Measurements from ENCODE around the gene FHOD3. TPM values are rescaled to one million over a fixed set of nuclear protein-coding genes. Genes with fewer than 3 reads are reported as not detected.

Gene FHOD3
- total RNA-seq, 1 experiment from 2014 or later = 10.6 TPM

DNA sequence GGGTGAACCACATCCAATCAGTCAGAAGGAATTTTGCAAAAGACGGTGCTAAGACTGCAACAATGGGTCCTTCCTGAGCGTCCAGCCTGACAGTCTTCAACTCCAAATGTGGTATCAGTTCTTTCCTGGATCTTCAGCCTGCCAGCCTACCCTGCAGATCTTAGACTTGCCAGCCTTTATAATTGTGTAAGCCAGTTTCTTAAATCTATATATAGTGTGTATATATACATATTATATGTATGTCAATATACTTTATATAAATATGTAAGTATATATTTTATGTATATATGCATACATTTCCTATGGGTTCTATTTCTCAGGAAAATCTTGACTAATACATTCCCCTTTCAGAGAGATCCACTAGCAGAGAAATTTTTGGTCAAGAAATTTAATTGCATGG lies 245.5 kb downstream of the FHOD3 start:
- H3K4me1 ChIP-seq (replicated peaks; ENCODE audit: insufficient read depth) = no peaks in the 10 kb centered on the region
- no peaks in the 10 kb centered on the region for H3F3A ChIP-seq (ENCODE audit: insufficient read depth, low read depth)
- no TSS peak for BruUV-seq (replicated peaks)
- no peak for DNase-seq
- POLR2A ChIA-PET (ENCODE audit: unreplicated experiment) = no interaction called here
- H3K79me2 ChIP-seq (ENCODE audit: low read depth) = no peaks in the 10 kb centered on the region
- no peaks in the 10 kb centered on the region for H3K9me2 ChIP-seq (ENCODE audit: insufficient read depth)
- H2AFZ ChIP-seq = no peak overlapping the region
- CTCF ChIA-PET = no interaction called here
- no peaks in the 10 kb centered on the region for H4K20me1 ChIP-seq (ENCODE audit: insufficient read depth)
- no peaks in the 10 kb centered on the region for H3K36me3 ChIP-seq (ENCODE audit: low read depth)
- no peak overlapping the region for H3K27ac ChIP-seq
- no peaks in the 10 kb centered on the region for H3K27me3 ChIP-seq (ENCODE audit: insufficient read depth, low read depth)
- no peak for TF ChIP-seq EZH2 (IDR thresholded peaks at IDR 0.05; ENCODE audit: low read depth)
- TF ChIP-seq, protein P1, sequence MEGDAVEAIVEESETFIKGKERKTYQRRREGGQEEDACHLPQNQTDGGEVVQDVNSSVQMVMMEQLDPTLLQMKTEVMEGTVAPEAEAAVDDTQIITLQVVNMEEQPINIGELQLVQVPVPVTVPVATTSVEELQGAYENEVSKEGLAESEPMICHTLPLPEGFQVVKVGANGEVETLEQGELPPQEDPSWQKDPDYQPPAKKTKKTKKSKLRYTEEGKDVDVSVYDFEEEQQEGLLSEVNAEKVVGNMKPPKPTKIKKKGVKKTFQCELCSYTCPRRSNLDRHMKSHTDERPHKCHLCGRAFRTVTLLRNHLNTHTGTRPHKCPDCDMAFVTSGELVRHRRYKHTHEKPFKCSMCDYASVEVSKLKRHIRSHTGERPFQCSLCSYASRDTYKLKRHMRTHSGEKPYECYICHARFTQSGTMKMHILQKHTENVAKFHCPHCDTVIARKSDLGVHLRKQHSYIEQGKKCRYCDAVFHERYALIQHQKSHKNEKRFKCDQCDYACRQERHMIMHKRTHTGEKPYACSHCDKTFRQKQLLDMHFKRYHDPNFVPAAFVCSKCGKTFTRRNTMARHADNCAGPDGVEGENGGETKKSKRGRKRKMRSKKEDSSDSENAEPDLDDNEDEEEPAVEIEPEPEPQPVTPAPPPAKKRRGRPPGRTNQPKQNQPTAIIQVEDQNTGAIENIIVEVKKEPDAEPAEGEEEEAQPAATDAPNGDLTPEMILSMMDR (conservative IDR thresholded peaks at IDR 0.05) = no peak
- no peak overlapping the region for H3K4me3 ChIP-seq
- no peaks in the 10 kb centered on the region for H3K9me3 ChIP-seq (ENCODE audit: insufficient read depth, low read depth)
- no peak overlapping the region for H3K4me2 ChIP-seq
- intact Hi-C loops (cut with micrococcal nuclease; ENCODE audit: unreplicated experiment) = no loop called here

DNA sequence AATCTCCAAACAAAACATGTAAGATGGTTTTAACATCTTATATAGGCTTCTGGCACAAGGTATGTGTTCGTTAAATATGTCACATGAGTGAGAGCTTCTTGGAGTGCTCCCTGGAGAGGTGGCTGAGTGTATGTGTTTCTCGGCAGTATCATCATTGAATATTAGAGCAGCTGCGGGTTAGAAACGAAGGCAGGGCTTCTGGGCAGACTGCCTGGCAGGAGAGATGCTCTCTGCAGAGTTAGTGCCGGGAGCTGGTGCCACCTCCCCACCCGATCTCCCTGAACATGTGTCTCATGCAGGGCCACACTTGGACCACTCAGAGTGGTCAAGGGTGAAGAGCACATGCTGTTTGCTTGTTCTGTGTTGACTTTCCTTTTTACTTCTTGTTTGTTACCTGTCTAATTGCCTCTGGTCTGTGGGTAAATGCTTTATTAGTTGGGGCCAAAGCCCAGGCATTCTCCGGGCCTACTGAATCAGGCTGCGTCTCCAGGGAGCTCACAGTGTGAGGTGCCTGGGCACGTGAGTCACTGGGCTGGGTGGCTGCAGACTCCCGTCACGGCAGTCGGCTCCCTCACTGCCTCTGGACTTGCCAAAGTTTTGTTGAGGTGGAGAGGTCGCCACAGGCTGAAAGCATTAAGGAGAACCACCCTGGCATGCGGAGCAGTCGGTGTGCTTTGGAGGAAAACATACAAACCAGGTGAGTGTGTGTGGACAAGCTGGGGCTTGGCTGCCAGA lies 246.6 kb downstream of the FHOD3 start:
- DNase-seq = no peak
- Histone ChIP-seq H4K20me1 (ENCODE audit: insufficient read depth) (no peaks in the 10 kb centered on the region), H3K27ac (no peak overlapping the region), H3K4me1 (replicated peaks; ENCODE audit: insufficient read depth) (no peaks in the 10 kb centered on the region), H3K4me3 (no peak overlapping the region), H3K36me3 (ENCODE audit: low read depth) (no peaks in the 10 kb centered on the region), H3K79me2 (ENCODE audit: low read depth) (no peaks in the 10 kb centered on the region), H3K9me3 (ENCODE audit: insufficient read depth, low read depth) (no peaks in the 10 kb centered on the region), H2AFZ (no peak overlapping the region), H3K4me2 (no peak overlapping the region), H3K27me3 (ENCODE audit: insufficient read depth, low read depth) (no peaks in the 10 kb centered on the region), H3F3A (ENCODE audit: insufficient read depth, low read depth) (no peaks in the 10 kb centered on the region), H3K9me2 (ENCODE audit: insufficient read depth) (no peaks in the 10 kb centered on the region)
- TF ChIP-seq, protein P1 (conservative IDR thresholded peaks at IDR 0.05) = no peak
- no peak for TF ChIP-seq EZH2 (IDR thresholded peaks at IDR 0.05; ENCODE audit: low read depth)
- BruUV-seq (replicated peaks) = no TSS peak
- ChIA-PET CTCF (no interaction called here), POLR2A (ENCODE audit: unreplicated experiment) (no interaction called here)
- intact Hi-C loops (cut with micrococcal nuclease; ENCODE audit: unreplicated experiment) = no loop called here

DNA sequence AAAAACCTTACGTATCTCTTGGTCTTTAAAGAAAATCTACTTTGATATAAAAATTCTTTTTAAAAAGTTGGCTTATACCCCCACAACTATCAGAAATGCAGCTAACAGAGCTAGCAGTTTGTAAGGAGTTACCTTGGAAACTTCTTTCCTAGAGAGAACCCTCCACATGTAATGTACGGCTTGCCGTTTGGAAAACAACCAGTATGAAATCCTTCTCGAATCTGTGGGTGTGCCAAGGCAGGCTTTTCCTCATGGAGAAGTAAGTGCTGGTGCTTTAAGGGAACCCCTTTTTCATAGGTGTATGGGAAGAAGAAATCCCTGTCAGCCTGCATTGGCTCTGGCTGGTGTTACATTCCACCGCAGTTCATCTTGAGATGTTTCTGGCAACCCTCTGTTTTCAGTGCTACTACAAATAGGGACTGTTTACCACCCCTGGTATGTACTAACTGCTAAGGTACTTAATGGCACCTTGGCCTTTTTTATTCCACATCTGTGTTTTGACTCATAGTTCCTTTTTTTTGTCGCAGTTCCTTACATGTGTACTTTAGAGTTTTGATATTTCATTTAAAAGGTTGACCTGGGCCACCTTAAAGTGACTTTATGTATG lies 248.4 kb downstream of the FHOD3 start:
- H2AFZ ChIP-seq = no peak overlapping the region
- H3K4me1 ChIP-seq (replicated peaks; ENCODE audit: insufficient read depth) = no peaks in the 10 kb centered on the region
- BruUV-seq (replicated peaks) = no TSS peak
- no peaks in the 10 kb centered on the region for H3K79me2 ChIP-seq (ENCODE audit: low read depth)
- H3K27me3 ChIP-seq (ENCODE audit: insufficient read depth, low read depth) = no peaks in the 10 kb centered on the region
- no peak for TF ChIP-seq EZH2 (IDR thresholded peaks at IDR 0.05; ENCODE audit: low read depth)
- TF ChIP-seq, protein P1 (conservative IDR thresholded peaks at IDR 0.05) = no peak
- no peak overlapping the region for H3K27ac ChIP-seq
- H3K4me2 ChIP-seq = no peak overlapping the region
- H3K4me3 ChIP-seq = no peak overlapping the region
- DNase-seq = no peak
- CTCF ChIA-PET = no interaction called here
- H3F3A ChIP-seq (ENCODE audit: insufficient read depth, low read depth) = no peaks in the 10 kb centered on the region
- intact Hi-C loops (cut with micrococcal nuclease; ENCODE audit: unreplicated experiment) = no loop called here
- H3K36me3 ChIP-seq (ENCODE audit: low read depth) = no peaks in the 10 kb centered on the region
- POLR2A ChIA-PET (ENCODE audit: unreplicated experiment) = interaction anchor here (0.7 kb wide), 1 partner anchor 106 kb away, joined by 3 read pairs; no protein-coding TSS in a partner anchor
- no peaks in the 10 kb centered on the region for H3K9me2 ChIP-seq (ENCODE audit: insufficient read depth)
- H4K20me1 ChIP-seq (ENCODE audit: insufficient read depth) = no peaks in the 10 kb centered on the region
- no peaks in the 10 kb centered on the region for H3K9me3 ChIP-seq (ENCODE audit: insufficient read depth, low read depth)

All from PC-9 (cell line).